GM18526 (cell line): Measurements from ENCODE around the gene RNPC3.

Source experiments
- POLR2A ChIP-seq: IDR thresholded peaks from 3 replicates; pipeline ENCODE4 v1.6.1; 2011; ENCODE audit not compliant: insufficient read length; ENCODE audit errors: extremely low read depth

Gene RNPC3

GRCh38 chr1:103525607-103526507, at the start of gene RNPC3:
Gene RNPC3 (plus strand): TSS chr1:103525699. CDS start chr1:103526071, 372 bp downstream.
- peak; percentile 54 for TF ChIP-seq POLR2A

- no peak for TF ChIP-seq POLR2A
Observed at GRCh38 chr1:103477101-103477500, 48.4 kb upstream of the RNPC3 start.

GRCh38 chr1:103489935-103490334, 35.6 kb upstream of the RNPC3 start:
- TF ChIP-seq POLR2A, result no peak

- no peak for TF ChIP-seq POLR2A
Observed at GRCh38 chr1:103492003-103492625, 33.4 kb upstream of the RNPC3 start.

- TF ChIP-seq POLR2A, result no peak
Observed at GRCh38 chr1:103496014-103496635, 29.4 kb upstream of the RNPC3 start.

- no peak for TF ChIP-seq POLR2A
Observed at GRCh38 chr1:103497404-103497803, 28.1 kb upstream of the RNPC3 start.

GRCh38 chr1:103509250-103509649, 16.2 kb upstream of the RNPC3 start:
- TF ChIP-seq POLR2A, result no peak

GRCh38 chr1:103513711-103514110, 11.8 kb upstream of the RNPC3 start:
- no peak for TF ChIP-seq POLR2A

- no peak for TF ChIP-seq POLR2A
Observed at GRCh38 chr1:103514920-103515503, 10.5 kb upstream of the RNPC3 start.

GRCh38 chr1:103516283-103516682, 9.2 kb upstream of the RNPC3 start:
- no peak for TF ChIP-seq POLR2A

GRCh38 chr1:103516693-103517092, 8.8 kb upstream of the RNPC3 start:
- no peak for TF ChIP-seq POLR2A

GRCh38 chr1:103517380-103518047, 8.0 kb upstream of the RNPC3 start:
- TF ChIP-seq POLR2A, result no peak

GRCh38 chr1:103520822-103521221, 4.7 kb upstream of the RNPC3 start:
- TF ChIP-seq POLR2A, result no peak

GRCh38 chr1:103523346-103523745, 2.2 kb upstream of the RNPC3 start:
- no peak for TF ChIP-seq POLR2A

GRCh38 chr1:103525114-103525606, 339 bp upstream of the RNPC3 start:
- TF ChIP-seq POLR2A, result no peak
